Astrocyte of the spinal cord (primary cell): Measurements from ENCODE around the gene ZFPM1.
A peak's percentile ranks its signal among the peaks of the same experiment; 100 is the strongest.

ENCODE experiments used
- DNase-seq: peaks from one replicate; pipeline ENCODE4 v3.0.0; 2011; ENCODE audit warnings: low read depth, low spot score
- H3K4me3 ChIP-seq: 2 replicates; pipeline ENCODE4 v1.5.1; 2011; ENCODE audit warnings: low read depth, mild to moderate bottlenecking, low read length, moderate library complexity
- in situ Hi-C: cut with HindIII; loops from 2 replicates; pipeline ENCODE4 v1.10.0; 2017; ENCODE audit warnings: low sequenced_read_pairs
- TF ChIP-seq, protein P1 (sequence below): IDR thresholded peaks from 2 replicates; pipeline ENCODE4 v1.5.1; 2012; ENCODE audit warnings: low read depth, mild to moderate bottlenecking, low read length, inconsistent platforms

Gene ZFPM1

DNA sequence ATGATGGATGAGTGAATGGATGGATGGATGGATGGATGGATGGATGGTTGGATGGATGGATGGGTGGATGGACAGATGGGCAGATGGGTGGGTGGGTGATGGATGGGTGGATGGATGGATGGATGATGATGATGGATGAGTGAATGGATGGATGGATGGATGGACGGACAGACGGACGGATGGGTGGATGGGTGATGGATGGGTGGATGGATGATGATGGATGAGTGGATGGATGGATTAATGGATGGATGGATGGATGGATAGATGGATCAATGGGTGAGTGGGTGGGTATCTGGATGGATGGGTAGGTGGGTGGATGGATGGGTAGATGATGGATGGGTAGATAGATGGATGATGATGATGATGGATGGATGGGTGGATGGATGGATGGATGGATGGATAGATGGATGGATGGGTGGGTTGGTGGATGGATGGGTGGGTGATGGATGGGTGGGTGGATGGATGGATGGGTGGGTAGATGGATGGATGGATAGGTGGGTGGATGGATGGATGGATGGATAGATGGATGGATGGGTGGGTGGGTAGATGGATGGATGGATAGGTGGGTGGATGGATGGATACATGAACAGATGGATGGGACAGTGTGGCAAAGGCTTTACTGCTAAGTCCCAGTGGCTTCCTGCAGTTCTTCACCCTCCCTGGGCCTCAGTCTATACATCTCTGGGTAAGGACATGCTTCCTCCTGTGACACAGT, 30.2 kb upstream of the ZFPM1 start:
- H3K4me3 ChIP-seq = no peak overlapping the region
- in situ Hi-C loops = no loop called here
- TF ChIP-seq, protein P1, sequence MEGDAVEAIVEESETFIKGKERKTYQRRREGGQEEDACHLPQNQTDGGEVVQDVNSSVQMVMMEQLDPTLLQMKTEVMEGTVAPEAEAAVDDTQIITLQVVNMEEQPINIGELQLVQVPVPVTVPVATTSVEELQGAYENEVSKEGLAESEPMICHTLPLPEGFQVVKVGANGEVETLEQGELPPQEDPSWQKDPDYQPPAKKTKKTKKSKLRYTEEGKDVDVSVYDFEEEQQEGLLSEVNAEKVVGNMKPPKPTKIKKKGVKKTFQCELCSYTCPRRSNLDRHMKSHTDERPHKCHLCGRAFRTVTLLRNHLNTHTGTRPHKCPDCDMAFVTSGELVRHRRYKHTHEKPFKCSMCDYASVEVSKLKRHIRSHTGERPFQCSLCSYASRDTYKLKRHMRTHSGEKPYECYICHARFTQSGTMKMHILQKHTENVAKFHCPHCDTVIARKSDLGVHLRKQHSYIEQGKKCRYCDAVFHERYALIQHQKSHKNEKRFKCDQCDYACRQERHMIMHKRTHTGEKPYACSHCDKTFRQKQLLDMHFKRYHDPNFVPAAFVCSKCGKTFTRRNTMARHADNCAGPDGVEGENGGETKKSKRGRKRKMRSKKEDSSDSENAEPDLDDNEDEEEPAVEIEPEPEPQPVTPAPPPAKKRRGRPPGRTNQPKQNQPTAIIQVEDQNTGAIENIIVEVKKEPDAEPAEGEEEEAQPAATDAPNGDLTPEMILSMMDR = no peak
- no peak for DNase-seq

DNA sequence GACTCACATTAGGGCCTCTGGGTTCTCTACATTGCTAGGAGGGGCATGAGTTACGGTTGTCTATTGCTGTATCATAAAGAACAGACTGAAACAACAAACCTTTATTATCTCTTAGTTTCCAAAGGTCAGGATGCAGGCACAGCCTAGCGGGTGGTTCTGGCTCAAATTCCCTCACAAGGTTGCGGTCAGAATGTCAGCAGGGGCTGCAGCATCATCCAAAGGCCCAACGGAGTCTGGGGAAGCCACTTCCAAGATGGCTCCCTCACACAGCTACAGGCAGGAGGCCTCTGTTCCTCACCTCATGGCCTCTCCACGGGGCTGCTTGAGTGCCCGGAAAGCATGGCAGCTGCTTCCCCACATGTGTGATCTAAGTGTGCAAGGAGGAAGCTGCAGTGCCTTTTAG, 29.6 kb upstream of the ZFPM1 start:
- DNase-seq = peak; percentile 72
- in situ Hi-C loops = no loop called here
- no peak overlapping the region for H3K4me3 ChIP-seq
- TF ChIP-seq, protein P1 = no peak

DNA sequence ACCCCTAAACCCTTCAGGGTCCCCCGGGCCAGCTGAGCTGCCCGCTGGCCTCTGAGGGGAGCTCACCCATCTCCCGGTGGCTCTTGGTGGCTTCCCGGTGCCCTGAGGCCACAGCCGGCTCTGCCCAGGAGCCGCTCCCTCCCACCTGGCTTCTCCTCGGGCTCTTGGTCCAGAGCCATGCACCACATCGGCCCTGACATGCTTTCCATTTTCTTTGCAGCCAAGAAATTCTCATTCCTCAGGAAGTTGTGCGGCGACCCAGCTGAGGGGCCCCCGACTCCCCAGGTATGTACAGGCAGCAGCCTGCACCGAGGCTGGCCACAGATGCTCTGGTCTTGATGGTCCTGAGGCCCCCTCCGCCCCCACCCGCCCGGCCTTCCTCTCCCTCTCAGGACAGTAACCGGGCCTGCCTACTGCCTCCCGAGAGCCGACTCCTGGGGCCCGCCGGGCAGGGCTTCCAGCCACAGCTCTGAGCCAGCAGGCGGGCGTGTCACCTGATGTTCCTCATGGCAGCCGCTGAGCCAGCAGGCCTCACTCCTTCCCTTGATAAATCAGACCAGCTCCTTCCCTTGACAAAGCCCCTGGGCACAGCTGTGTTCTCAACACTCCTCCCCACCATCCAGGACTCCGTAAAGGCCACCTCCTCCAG, 28.4 kb upstream of the ZFPM1 start:
- DNase-seq = no peak
- TF ChIP-seq, protein P1 = no peak
- H3K4me3 ChIP-seq = no peak overlapping the region
- in situ Hi-C loops = no loop called here

- TF ChIP-seq, protein P1 = no peak
- no peak for DNase-seq
- in situ Hi-C loops = no loop called here
Measured at GRCh38 chr16:88426018-88426417, 27.1 kb upstream of the ZFPM1 start.

DNA sequence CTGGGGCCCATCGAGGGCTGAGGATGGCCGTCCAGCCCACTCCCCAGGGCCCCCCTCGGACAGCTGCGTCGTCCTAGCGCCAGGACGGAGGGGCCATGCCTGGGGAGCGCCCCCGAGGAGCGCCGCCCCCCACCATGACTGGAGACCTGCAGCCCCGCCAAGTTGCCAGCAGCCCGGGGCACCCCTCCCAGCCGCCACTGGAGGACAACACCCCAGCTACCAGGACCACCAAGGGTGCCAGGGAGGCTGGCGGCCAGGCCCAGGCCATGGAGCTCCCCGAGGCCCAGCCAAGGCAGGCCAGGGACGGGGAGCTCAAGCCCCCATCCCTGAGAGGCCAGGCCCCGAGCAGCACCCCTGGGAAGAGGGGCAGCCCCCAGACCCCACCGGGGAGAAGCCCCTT, 25.7 kb upstream of the ZFPM1 start:
- in situ Hi-C loops = no loop called here
- DNase-seq = no peak
- TF ChIP-seq, protein P1 = no peak
- no peak overlapping the region for H3K4me3 ChIP-seq

More at GRCh38 chr16:88426018-88426417, 27.1 kb upstream of the ZFPM1 start:
- H3K4me3 ChIP-seq = no peak overlapping the region

DNA sequence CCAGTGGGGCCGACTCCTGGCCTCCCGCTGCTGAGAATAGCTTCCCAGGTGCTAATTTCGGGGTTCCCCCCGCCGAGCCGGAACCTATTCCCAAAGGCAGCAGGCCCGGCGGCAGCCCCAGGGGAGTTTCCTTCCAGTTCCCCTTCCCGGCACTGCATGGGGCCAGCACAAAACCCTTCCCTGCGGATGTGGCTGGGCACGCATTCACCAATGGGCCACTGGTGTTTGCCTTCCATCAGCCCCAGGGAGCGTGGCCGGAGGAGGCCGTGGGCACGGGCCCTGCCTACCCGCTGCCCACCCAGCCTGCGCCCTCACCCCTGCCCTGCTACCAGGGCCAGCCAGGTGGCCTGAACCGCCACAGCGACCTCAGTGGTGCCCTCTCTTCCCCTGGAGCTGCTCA, 24.9 kb upstream of the ZFPM1 start:
- in situ Hi-C loops = no loop called here
- TF ChIP-seq, protein P1 = no peak
- no peak for DNase-seq
- no peak overlapping the region for H3K4me3 ChIP-seq
